Motor neuron (in vitro differentiated cells): ENCODE results near the gene CAMTA1. TPM values are rescaled to one million over a fixed set of nuclear protein-coding genes. Genes with fewer than 3 reads are reported as not detected.
A peak's percentile ranks its signal among the peaks of the same experiment; 100 is the strongest.
"Not testable (repeated sequence)": the region's sequence is repeated elsewhere in the genome, so short reads cannot be mapped to it uniquely, and the experiment has no call there.

Experiments
- ATAC-seq, 8 experiments: fragments of 200-7000 bp; cut with Tn5 transposase; replicated peaks in 6 of 8; 2 replicates each; pipeline ENCODE4 v1.8.0; 2021; ENCODE audit warnings: mild to moderate bottlenecking in 8 of 8, moderate library complexity in 8 of 8
- H3K27ac ChIP-seq, 2 donors: fragments of 250-450 bp; sonication (Bioruptor Pico); 2 replicates each; pipeline ENCODE4 v1.9.0; 2021; ENCODE audit warnings: antibody characterized with exemption in 2 of 2, mild to moderate bottlenecking in 2 of 2, moderate library complexity in 1 of 2
- H3K4me1 ChIP-seq, 2 donors: fragments of 250-450 bp; sonication (Bioruptor Pico); replicated peaks in 1 of 2; 2 replicates each; pipeline ENCODE4 v1.6.1; 2021; ENCODE audit warnings: antibody characterized with exemption in 2 of 2, mild to moderate bottlenecking in 2 of 2, moderate library complexity in 1 of 2
- H3K4me3 ChIP-seq, 5 donors: fragments of 250-450 bp; sonication (Bioruptor Pico); 2 replicates each; pipeline ENCODE4 v1.9.0; 2021; ENCODE audit warnings: antibody characterized with exemption in 5 of 5, mild to moderate bottlenecking in 5 of 5, moderate library complexity in 4 of 5
- WGBS, 10 experiments: fragments of 450-650 bp; shearing (Covaris generic); methylation state at CpG; one replicate each; pipeline ENCODE4 v1.0.0; 2022; 5-methylcytosine and 5-hydroxymethylcytosine counted together
- in situ Hi-C, 9 experiments: fragments of 400-800 bp; cut with MboI; loops; one replicate each; pipeline ENCODE4 v1.15.0; 2021; ENCODE audit warnings: low sequenced_read_pairs in 9 of 9, low pct_unique_long_range_greater_than_20kb in 2 of 9; ENCODE audit not compliant: unreplicated experiment in 9 of 9
- total RNA-seq, 8 experiments: library from RNA; unstranded; fragments of 300-600 nt; gene quantifications; 2 replicates each; pipeline versions ENCODE4 v1.2.3 to v1.2.4, GENCODE V29; 2022

The CAMTA1 gene
- total RNA-seq, 8 experiments from 2014 or later = 38.5 to 145 (median 77.6) TPM

GRCh38 chr1:7688659-7689058 is 903.4 kb downstream of the CAMTA1 start:
- WGBS, 10 experiments = 71 to 80% (median 80%) methylated on average over 1 of the region's 1 CpG; no CpG with 5 or more reads in 7 of the 10 experiments
- Histone ChIP-seq H3K4me1 (peaks cover 3 to 9% of the 10 kb centered on the region in 2 donors), H3K27ac (no peak overlapping the region), H3K4me3 (no peak overlapping the region)
- in situ Hi-C loops = loop anchor here in 1 of 9 experiments (25.0 kb wide), 1 partner anchor 224 kb away; no protein-coding TSS in a partner anchor
- no peak for ATAC-seq

GRCh38 chr1:7689307-7689706 is 904.1 kb downstream of the CAMTA1 start:
- in situ Hi-C loops = loop anchor here in 1 of 9 experiments (25.0 kb wide), 1 partner anchor 223 kb away; no protein-coding TSS in a partner anchor

GRCh38 chr1:7690076-7690475 is 904.8 kb downstream of the CAMTA1 start:
- Histone ChIP-seq H3K4me1 (peaks cover 3 to 16% of the 10 kb centered on the region in 2 donors), H3K4me3 (no peak overlapping the region), H3K27ac (no peak overlapping the region)
- WGBS, 10 experiments = 0 to 92% (median 83%) methylated on average over 1 to 9 of the region's 10 CpGs; no CpG with 5 or more reads in 2 of the 10 experiments
- no peak for ATAC-seq
- in situ Hi-C loops = loop anchor here in 1 of 9 experiments (25.0 kb wide), 1 partner anchor 222 kb away; no protein-coding TSS in a partner anchor

More at GRCh38 chr1:7689307-7689706, 904.1 kb downstream of the CAMTA1 start:
- ATAC-seq, H3K4me1 ChIP-seq, H3K27ac ChIP-seq, H3K4me3 ChIP-seq: not testable (repeated sequence)
- 0 to 100% (median 75%) methylated on average over 1 to 4 of the region's 4 CpGs; no CpG with 5 or more reads in 3 of the 10 experiments for WGBS, 10 experiments

GRCh38 chr1:7690496-7691182 is 905.4 kb downstream of the CAMTA1 start:
- H3K4me1 ChIP-seq = peaks cover 3 to 22% of the 10 kb centered on the region in 2 donors
- no peak overlapping the region for H3K4me3 ChIP-seq
- ATAC-seq = no peak
- H3K27ac ChIP-seq = no peak overlapping the region
- in situ Hi-C loops = loop anchor here in 1 of 9 experiments (25.0 kb wide), 1 partner anchor 222 kb away; no protein-coding TSS in a partner anchor
- 0 to 100% (median 86%) methylated on average over 1 to 17 of the region's 17 CpGs; no CpG with 5 or more reads in 3 of the 10 experiments for WGBS, 10 experiments

GRCh38 chr1:7691576-7691975 is 906.3 kb downstream of the CAMTA1 start:
- in situ Hi-C loops = loop anchor here in 1 of 9 experiments (25.0 kb wide), 1 partner anchor 221 kb away; no protein-coding TSS in a partner anchor
- WGBS, 10 experiments = 63 to 100% (median 73%) methylated on average over 1 to 3 of the region's 3 CpGs; no CpG with 5 or more reads in 4 of the 10 experiments
- Histone ChIP-seq H3K4me3 (no peak overlapping the region), H3K27ac (no peak overlapping the region), H3K4me1 (peaks cover under 1 to 21% of the 10 kb centered on the region in 2 donors)
- no peak for ATAC-seq

GRCh38 chr1:7692005-7692404 is 906.8 kb downstream of the CAMTA1 start:
- H3K4me1 ChIP-seq = peaks cover 0 to 17% of the 10 kb centered on the region in 2 donors
- no peak for ATAC-seq
- in situ Hi-C loops = loop anchor here in 1 of 9 experiments (25.0 kb wide), 1 partner anchor 220 kb away; no protein-coding TSS in a partner anchor
- no peak overlapping the region for H3K27ac ChIP-seq
- WGBS, 10 experiments = 20 to 100% (median 90%) methylated on average over 1 to 3 of the region's 3 CpGs; no CpG with 5 or more reads in 4 of the 10 experiments
- H3K4me3 ChIP-seq = no peak overlapping the region

GRCh38 chr1:7693037-7693436 is 907.8 kb downstream of the CAMTA1 start:
- not testable (repeated sequence) for H3K4me3 ChIP-seq, ATAC-seq, H3K27ac ChIP-seq
- in situ Hi-C loops = loop anchor here in 1 of 9 experiments (25.0 kb wide), 1 partner anchor 219 kb away; no protein-coding TSS in a partner anchor
- 0 to 100% (median 61%) methylated on average over 1 to 5 of the region's 5 CpGs; no CpG with 5 or more reads in 1 of the 10 experiments for WGBS, 10 experiments
- peaks cover 0 to 17% of the 10 kb centered on the region in 2 donors for H3K4me1 ChIP-seq

- 0 to 60% (median 22%) methylated on average over 1 to 2 of the region's 2 CpGs; no CpG with 5 or more reads in 6 of the 10 experiments for WGBS, 10 experiments
Observed at GRCh38 chr1:7693662-7694061, 908.4 kb downstream of the CAMTA1 start.

GRCh38 chr1:7694600-7695496 is 909.6 kb downstream of the CAMTA1 start:
- ATAC-seq = peak; percentile 62 to 95 (median 90)
- 21 to 80% (median 40%) methylated on average over 2 to 15 of the region's 17 CpGs; no CpG with 5 or more reads in 1 of the 10 experiments for WGBS, 10 experiments
- peak overlapping the region; percentile 17 to 70 for H3K27ac ChIP-seq
- peaks cover 0 to 17% of the 10 kb centered on the region in 2 donors for H3K4me1 ChIP-seq
- in situ Hi-C loops = loop anchor here in 1 of 9 experiments (25.0 kb wide), 1 partner anchor 217 kb away; no protein-coding TSS in a partner anchor
- H3K4me3 ChIP-seq = no peak overlapping the region

More at GRCh38 chr1:7693662-7694061, 908.4 kb downstream of the CAMTA1 start:
- in situ Hi-C loops = loop anchor here in 1 of 9 experiments (25.0 kb wide), 1 partner anchor 219 kb away; no protein-coding TSS in a partner anchor
- no peak for ATAC-seq
- Histone ChIP-seq H3K4me1 (peaks cover 0 to 17% of the 10 kb centered on the region in 2 donors), H3K27ac (no peak overlapping the region), H3K4me3 (no peak overlapping the region)

- Histone ChIP-seq H3K4me1 (peaks cover 0 to 17% of the 10 kb centered on the region in 2 donors), H3K27ac (peak overlapping the region in 1 of 2 donors; percentile 70), H3K4me3 (no peak overlapping the region)
- in situ Hi-C loops = loop anchor here in 1 of 9 experiments (25.0 kb wide), 1 partner anchor 217 kb away; no protein-coding TSS in a partner anchor
- 0 to 91% (median 70%) methylated on average over 1 to 6 of the region's 6 CpGs; no CpG with 5 or more reads in 1 of the 10 experiments for WGBS, 10 experiments
- ATAC-seq = peak in 1 of 8 experiments; percentile 5
Observed at GRCh38 chr1:7695497-7696117, 910.4 kb downstream of the CAMTA1 start.

GRCh38 chr1:7698641-7699040 is 913.4 kb downstream of the CAMTA1 start:
- ATAC-seq = no peak
- Histone ChIP-seq H3K4me1 (peaks cover 17 to 30% of the 10 kb centered on the region in 2 donors), H3K27ac (no peak overlapping the region), H3K4me3 (no peak overlapping the region)
- in situ Hi-C loops = loop anchor here in 1 of 9 experiments (25.0 kb wide), 1 partner anchor 214 kb away; no protein-coding TSS in a partner anchor
- 14 to 86% (median 79%) methylated on average over 1 to 7 of the region's 7 CpGs; no CpG with 5 or more reads in 3 of the 10 experiments for WGBS, 10 experiments
